ENCODE measurements around the gene PXYLP1. TPM values are rescaled to one million over a fixed set of nuclear protein-coding genes. Genes with fewer than 3 reads are reported as not detected.

Gene PXYLP1
- total and polyA plus RNA-seq, 9 of the 15 experiments (the other 6 are each of a cell fraction or from before 2014, with no cell fraction given) = 0.80 to 2.9 (median 1.3) TPM

DNA sequence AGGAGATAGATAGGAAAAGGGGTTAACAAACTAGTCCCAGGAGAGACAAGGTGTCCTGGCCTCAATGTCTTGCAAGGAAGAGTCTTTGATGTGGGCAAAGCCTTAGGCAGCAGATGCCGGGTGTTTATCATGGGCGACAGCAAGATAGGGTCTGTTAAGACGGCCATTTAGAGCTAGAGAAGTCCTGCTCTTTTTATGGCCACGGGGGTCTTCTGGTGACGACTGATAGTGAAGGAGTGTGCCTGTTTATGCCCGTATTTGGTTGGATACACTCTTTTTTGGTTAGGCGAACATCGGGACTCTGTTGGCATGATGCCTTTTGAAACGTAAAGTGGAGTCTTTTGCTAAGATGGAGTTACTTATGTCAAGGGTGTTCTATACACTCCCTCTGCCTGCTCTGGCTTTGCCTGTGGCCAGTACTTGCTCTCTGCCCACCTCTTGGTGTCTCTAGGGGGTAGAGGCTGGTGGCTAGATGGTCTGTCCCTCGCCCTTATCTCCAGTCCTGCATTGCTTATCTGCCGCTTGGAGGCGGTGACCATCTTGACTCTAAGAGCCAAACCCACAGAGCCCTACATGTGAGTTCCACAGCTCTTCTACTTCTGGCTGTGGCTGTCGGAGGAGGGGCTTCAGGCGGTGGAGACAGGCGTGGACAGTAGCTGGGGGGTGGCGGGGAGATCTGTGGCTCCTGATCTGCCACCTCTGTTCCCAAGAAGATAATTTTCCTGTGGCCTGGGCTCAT lies 80.9 kb downstream of the PXYLP1 start (continued):
- TF ChIP-seq, protein P1, sequence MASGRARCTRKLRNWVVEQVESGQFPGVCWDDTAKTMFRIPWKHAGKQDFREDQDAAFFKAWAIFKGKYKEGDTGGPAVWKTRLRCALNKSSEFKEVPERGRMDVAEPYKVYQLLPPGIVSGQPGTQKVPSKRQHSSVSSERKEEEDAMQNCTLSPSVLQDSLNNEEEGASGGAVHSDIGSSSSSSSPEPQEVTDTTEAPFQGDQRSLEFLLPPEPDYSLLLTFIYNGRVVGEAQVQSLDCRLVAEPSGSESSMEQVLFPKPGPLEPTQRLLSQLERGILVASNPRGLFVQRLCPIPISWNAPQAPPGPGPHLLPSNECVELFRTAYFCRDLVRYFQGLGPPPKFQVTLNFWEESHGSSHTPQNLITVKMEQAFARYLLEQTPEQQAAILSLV (tag; IDR thresholded peaks at IDR 0.05) = peak; percentile 100
- TF ChIP-seq MCM3 (IDR thresholded peaks at IDR 0.05) (no peak), ZNF436 (CRISPR knock-in tag; IDR thresholded peaks at IDR 0.05) (peak; percentile 79; the same call in 1 of the 2 replicates), SREBF1 (IDR thresholded peaks at IDR 0.05; ENCODE audit: borderline replicate concordance, low read depth, low read length) (no peak), EGR1 (conservative IDR thresholded peaks at IDR 0.05) (no peak), ILF3 (IDR thresholded peaks at IDR 0.05; ENCODE audit: borderline replicate concordance) (no peak), SMARCA5 (IDR thresholded peaks at IDR 0.05) (no peak), EHMT2 (IDR thresholded peaks at IDR 0.05) (peak; percentile 6; the same call in 1 of the 2 replicates), ZNF140 (CRISPR knock-in tag; IDR thresholded peaks at IDR 0.05) (peak; percentile 98), MXI1 (IDR thresholded peaks at IDR 0.05; ENCODE audit: low read depth, low read length) (no peak), SMAD3 (CRISPR knock-in tag; conservative IDR thresholded peaks at IDR 0.05) (peak; percentile 100), BHLHE40 (IDR thresholded peaks at IDR 0.05; ENCODE audit: low read length) (no peak), NR2C1 (IDR thresholded peaks at IDR 0.05) (no peak), NR2C1 (tag; IDR thresholded peaks at IDR 0.05) (peak; percentile 98), SREBF2 (CRISPR knock-in tag; IDR thresholded peaks at IDR 0.05) (no peak), U2AF1 (optimal IDR thresholded peaks at IDR 0.05; ENCODE audit: low read depth, low read length) (no peak), CEBPG (CRISPR knock-in tag; IDR thresholded peaks at IDR 0.05) (no peak), CEBPG (tag; conservative IDR thresholded peaks at IDR 0.05 in 1 of 2, IDR thresholded peaks at IDR 0.05 in 1 of 2) (peak; percentile 27 to 70; a peak in 2 of 4 replicates), MBD2 (IDR thresholded peaks at IDR 0.05; ENCODE audit: borderline replicate concordance, low read depth) (peak; percentile 43; the same call in 1 of the 2 replicates)
- TF ChIP-seq, protein P2, sequence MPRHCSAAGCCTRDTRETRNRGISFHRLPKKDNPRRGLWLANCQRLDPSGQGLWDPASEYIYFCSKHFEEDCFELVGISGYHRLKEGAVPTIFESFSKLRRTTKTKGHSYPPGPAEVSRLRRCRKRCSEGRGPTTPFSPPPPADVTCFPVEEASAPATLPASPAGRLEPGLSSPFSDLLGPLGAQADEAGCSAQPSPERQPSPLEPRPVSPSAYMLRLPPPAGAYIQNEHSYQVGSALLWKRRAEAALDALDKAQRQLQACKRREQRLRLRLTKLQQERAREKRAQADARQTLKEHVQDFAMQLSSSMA (CRISPR knock-in tag; IDR thresholded peaks at IDR 0.05) = peak; percentile 96
- TF ChIP-seq, protein P3, sequence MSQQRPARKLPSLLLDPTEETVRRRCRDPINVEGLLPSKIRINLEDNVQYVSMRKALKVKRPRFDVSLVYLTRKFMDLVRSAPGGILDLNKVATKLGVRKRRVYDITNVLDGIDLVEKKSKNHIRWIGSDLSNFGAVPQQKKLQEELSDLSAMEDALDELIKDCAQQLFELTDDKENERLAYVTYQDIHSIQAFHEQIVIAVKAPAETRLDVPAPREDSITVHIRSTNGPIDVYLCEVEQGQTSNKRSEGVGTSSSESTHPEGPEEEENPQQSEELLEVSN (IDR thresholded peaks at IDR 0.05; ENCODE audit: borderline replicate concordance in 1 of 2, extremely low read depth in 1 of 2, insufficient read depth in 1 of 2, insufficient read length in 1 of 2, low read depth in 1 of 2, low read length in 1 of 2, poor library complexity in 1 of 2, severe bottlenecking in 1 of 2) = peak in 1 of 2 experiments; percentile 8
- TF ChIP-seq, protein P4, sequence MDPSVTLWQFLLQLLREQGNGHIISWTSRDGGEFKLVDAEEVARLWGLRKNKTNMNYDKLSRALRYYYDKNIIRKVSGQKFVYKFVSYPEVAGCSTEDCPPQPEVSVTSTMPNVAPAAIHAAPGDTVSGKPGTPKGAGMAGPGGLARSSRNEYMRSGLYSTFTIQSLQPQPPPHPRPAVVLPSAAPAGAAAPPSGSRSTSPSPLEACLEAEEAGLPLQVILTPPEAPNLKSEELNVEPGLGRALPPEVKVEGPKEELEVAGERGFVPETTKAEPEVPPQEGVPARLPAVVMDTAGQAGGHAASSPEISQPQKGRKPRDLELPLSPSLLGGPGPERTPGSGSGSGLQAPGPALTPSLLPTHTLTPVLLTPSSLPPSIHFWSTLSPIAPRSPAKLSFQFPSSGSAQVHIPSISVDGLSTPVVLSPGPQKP (CRISPR knock-in tag; IDR thresholded peaks at IDR 0.05) = no peak
- TF ChIP-seq, protein P5, sequence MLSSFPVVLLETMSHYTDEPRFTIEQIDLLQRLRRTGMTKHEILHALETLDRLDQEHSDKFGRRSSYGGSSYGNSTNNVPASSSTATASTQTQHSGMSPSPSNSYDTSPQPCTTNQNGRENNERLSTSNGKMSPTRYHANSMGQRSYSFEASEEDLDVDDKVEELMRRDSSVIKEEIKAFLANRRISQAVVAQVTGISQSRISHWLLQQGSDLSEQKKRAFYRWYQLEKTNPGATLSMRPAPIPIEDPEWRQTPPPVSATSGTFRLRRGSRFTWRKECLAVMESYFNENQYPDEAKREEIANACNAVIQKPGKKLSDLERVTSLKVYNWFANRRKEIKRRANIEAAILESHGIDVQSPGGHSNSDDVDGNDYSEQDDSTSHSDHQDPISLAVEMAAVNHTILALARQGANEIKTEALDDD (IDR thresholded peaks at IDR 0.05) = no peak; the same call in 1 of the 2 replicates
- TF ChIP-seq, protein P6, sequence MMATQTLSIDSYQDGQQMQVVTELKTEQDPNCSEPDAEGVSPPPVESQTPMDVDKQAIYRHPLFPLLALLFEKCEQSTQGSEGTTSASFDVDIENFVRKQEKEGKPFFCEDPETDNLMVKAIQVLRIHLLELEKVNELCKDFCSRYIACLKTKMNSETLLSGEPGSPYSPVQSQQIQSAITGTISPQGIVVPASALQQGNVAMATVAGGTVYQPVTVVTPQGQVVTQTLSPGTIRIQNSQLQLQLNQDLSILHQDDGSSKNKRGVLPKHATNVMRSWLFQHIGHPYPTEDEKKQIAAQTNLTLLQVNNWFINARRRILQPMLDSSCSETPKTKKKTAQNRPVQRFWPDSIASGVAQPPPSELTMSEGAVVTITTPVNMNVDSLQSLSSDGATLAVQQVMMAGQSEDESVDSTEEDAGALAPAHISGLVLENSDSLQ (IDR thresholded peaks at IDR 0.05) = no peak

Data from K562 (cell line).